Astrocyte (in vitro differentiated cells and primary cell): Measurements from ENCODE around the gene SNX10. TPM values are rescaled to one million over a fixed set of nuclear protein-coding genes. Genes with fewer than 3 reads are reported as not detected.

Source experiments
- DNase-seq: peaks from one replicate; pipeline ENCODE4 v3.0.0-alpha.2; 2010; ENCODE audit warnings: low read depth
- FAIRE-seq: peaks from 2 replicates; lab custom pipeline; 2011; peaks lifted over from hg19 to GRCh38; lab: Jason Lieb, UNC
- H2AFZ ChIP-seq: 2 replicates; pipeline ENCODE4 v1.6.0; 2012; ENCODE audit warnings: low read depth, low read length, inconsistent platforms
- H3K27ac ChIP-seq: 2 replicates; pipeline ENCODE4 v1.5.1; 2011; ENCODE audit warnings: low read depth, low read length, inconsistent platforms
- H3K27me3 ChIP-seq: 2 replicates; pipeline ENCODE4 v1.6.0; 2011; ENCODE audit warnings: low read length, inconsistent platforms; ENCODE audit not compliant: insufficient read depth
- H3K36me3 ChIP-seq: 2 replicates; pipeline ENCODE4 v1.5.1; 2011; ENCODE audit warnings: low read length, inconsistent platforms; ENCODE audit not compliant: insufficient read depth
- H3K4me1 ChIP-seq: 2 replicates; pipeline ENCODE4 v1.5.1; 2011; ENCODE audit warnings: low read length, inconsistent platforms; ENCODE audit not compliant: insufficient read depth
- H3K4me2 ChIP-seq: 2 replicates; pipeline ENCODE4 v1.6.0; 2012; ENCODE audit warnings: low read length, inconsistent platforms
- H3K4me3 ChIP-seq: 2 replicates; pipeline ENCODE4 v1.5.1; 2011; ENCODE audit warnings: low read depth, mild to moderate bottlenecking, low read length, inconsistent platforms; ENCODE audit not compliant: insufficient read depth
- H3K79me2 ChIP-seq: 2 replicates; pipeline ENCODE4 v1.6.0; 2012; ENCODE audit warnings: mild to moderate bottlenecking, low read length, inconsistent platforms; ENCODE audit not compliant: insufficient read depth
- H3K9ac ChIP-seq: 2 replicates; pipeline ENCODE4 v1.6.0; 2012; ENCODE audit warnings: mild to moderate bottlenecking, low read length, inconsistent platforms
- H3K9me3 ChIP-seq: 2 replicates; pipeline ENCODE4 v1.5.1; 2012; ENCODE audit warnings: low read depth, mild to moderate bottlenecking, low read length, inconsistent platforms; ENCODE audit not compliant: insufficient read depth
- H4K20me1 ChIP-seq: 2 replicates; pipeline ENCODE4 v1.6.0; 2012; ENCODE audit warnings: low read length, inconsistent platforms; ENCODE audit not compliant: insufficient read depth
- H3K27ac Mint-ChIP-seq: one replicate; pipeline ENCODE4 v1.8.0; 2021; ENCODE audit warnings: mild to moderate bottlenecking, mixed read lengths; ENCODE audit not compliant: unreplicated experiment
- H3K27me3 Mint-ChIP-seq: one replicate; pipeline ENCODE4 v1.8.0; 2021; ENCODE audit warnings: low read depth, mixed read lengths; ENCODE audit not compliant: unreplicated experiment
- H3K36me3 Mint-ChIP-seq: one replicate; pipeline ENCODE4 v1.8.0; 2021; ENCODE audit warnings: low read depth, mixed read lengths; ENCODE audit not compliant: unreplicated experiment
- H3K4me1 Mint-ChIP-seq: one replicate; pipeline ENCODE4 v1.8.0; 2021; ENCODE audit warnings: low read depth, mixed read lengths; ENCODE audit not compliant: unreplicated experiment
- H3K4me3 Mint-ChIP-seq: one replicate; pipeline ENCODE4 v1.8.0; 2021; ENCODE audit warnings: mild to moderate bottlenecking, moderate library complexity, mixed read lengths; ENCODE audit not compliant: unreplicated experiment
- H3K9me3 Mint-ChIP-seq: one replicate; pipeline ENCODE4 v1.8.0; 2021; ENCODE audit warnings: mild to moderate bottlenecking, mixed read lengths; ENCODE audit not compliant: unreplicated experiment
- EZH2 ChIP-seq: IDR thresholded peaks from 2 replicates; pipeline ENCODE4 v1.6.1; 2012; ENCODE audit warnings: mild to moderate bottlenecking, low read length, inconsistent platforms; ENCODE audit not compliant: insufficient read depth
- total RNA-seq: library from RNA; stranded (reverse); gene quantifications from 2 replicates; pipeline ENCODE4 v1.2.1, GENCODE V29; 2021
- TF ChIP-seq, protein P1 (sequence below): IDR thresholded peaks from 2 replicates; pipeline ENCODE4 v1.5.1; 2011; ENCODE audit warnings: low read depth, mild to moderate bottlenecking, inconsistent platforms, low read length, moderate library complexity; ENCODE audit not compliant: insufficient read depth

SNX10 gene
- total RNA-seq, 1 donor from 2014 or later: 5.4 TPM

DNA sequence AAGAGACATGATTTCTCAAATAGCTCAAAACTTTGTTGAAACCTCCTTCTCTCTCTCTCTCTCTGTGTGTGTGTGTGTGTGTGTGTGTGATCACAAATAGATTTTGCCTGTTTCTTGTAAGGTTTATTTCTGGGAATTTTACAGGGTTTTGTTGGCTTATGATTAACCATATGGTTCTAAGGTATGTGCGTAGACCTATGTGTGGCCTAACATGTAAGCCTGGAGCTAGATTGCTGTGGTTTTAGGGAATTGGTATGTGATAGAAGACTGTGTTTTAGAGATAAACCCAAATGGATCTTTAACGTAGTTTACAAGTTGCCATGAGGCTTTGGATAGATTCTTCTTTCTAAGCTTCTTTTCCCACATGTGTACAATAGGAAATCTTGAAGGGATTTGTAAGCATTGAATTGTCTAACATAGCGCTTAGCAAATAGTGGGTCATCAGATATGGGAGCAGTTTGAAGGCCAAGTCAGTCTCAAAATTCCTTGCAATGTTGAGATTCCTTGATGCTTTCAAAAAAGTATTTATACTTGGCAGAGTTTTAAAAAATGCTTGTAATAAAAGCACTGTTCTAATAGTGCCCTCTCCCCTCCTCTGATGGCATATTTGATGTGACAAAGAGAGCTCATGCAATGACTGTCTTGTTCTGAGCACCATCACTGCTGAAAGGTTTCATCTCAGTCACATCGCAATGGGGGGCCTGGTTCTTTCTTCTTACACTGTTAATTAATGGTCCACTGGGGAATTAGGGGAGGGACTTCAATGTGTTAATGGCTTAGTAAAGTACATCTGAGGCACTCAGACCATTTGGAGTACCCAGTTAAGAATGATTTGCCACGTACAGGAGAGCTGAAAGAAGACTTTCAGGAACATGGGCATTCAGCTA lies 118.2 kb downstream of the SNX10 start:
- Histone ChIP-seq H3K4me2 (no peak overlapping the region), H3K27ac (no peak overlapping the region)
- peaks cover 2% of the 10 kb centered on the region for H3K9me3 Mint-ChIP-seq

DNA sequence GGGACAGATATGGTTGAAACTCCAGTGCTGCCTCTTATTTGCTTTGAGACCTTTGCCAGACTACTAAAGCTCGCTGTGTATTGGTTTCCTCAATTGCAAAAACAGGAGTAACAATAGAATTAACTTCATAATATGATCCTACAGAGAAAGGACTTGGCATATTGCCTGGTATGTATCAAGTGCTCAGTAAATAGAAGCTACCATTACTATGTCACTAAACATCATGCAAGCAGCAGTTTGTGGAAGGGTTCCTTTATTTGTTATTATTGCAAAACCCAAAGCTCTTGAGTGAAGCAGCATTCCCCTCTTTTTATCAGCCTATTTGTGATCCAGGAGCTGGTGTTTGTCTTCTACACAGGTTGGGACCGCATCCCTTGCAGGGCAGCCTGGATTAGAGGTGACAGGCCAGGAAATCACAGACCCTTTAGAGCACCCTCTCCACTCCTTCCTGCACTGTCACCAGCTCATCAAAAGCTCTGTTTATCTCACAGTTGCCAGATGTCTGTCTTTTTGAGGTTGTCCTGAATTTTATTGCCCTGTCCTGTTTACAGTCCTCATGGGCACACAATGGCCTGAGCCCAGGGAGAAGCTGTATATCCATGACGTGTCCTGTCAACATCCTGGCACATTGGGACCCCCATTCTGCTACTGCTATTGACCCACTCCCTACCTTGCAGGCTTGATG lies 121.5 kb downstream of the SNX10 start:
- Mint-ChIP-seq H3K4me3 (no peak overlapping the region), H3K27me3 (peaks cover 8% of the 10 kb centered on the region), H3K4me1 (peaks cover 14% of the 10 kb centered on the region), H3K27ac (no peak overlapping the region), H3K36me3 (no peaks in the 10 kb centered on the region), H3K9me3 (no peaks in the 10 kb centered on the region)
- no peak for TF ChIP-seq EZH2
- TF ChIP-seq, protein P1, sequence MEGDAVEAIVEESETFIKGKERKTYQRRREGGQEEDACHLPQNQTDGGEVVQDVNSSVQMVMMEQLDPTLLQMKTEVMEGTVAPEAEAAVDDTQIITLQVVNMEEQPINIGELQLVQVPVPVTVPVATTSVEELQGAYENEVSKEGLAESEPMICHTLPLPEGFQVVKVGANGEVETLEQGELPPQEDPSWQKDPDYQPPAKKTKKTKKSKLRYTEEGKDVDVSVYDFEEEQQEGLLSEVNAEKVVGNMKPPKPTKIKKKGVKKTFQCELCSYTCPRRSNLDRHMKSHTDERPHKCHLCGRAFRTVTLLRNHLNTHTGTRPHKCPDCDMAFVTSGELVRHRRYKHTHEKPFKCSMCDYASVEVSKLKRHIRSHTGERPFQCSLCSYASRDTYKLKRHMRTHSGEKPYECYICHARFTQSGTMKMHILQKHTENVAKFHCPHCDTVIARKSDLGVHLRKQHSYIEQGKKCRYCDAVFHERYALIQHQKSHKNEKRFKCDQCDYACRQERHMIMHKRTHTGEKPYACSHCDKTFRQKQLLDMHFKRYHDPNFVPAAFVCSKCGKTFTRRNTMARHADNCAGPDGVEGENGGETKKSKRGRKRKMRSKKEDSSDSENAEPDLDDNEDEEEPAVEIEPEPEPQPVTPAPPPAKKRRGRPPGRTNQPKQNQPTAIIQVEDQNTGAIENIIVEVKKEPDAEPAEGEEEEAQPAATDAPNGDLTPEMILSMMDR: no peak
- Histone ChIP-seq H3K36me3 (no peaks in the 10 kb centered on the region), H3K4me1 (no peaks in the 10 kb centered on the region), H4K20me1 (no peaks in the 10 kb centered on the region), H3K9me3 (no peaks in the 10 kb centered on the region), H3K9ac (no peak overlapping the region), H3K79me2 (no peaks in the 10 kb centered on the region), H3K27me3 (no peaks in the 10 kb centered on the region), H3K27ac (no peak overlapping the region), H3K4me3 (no peak overlapping the region), H3K4me2 (no peak overlapping the region), H2AFZ (no peak overlapping the region)
- no peak for FAIRE-seq
- no peak for DNase-seq

More for the DNA sequence above, 118.2 kb downstream of the SNX10 start:
- Histone ChIP-seq H3K9me3 (no peaks in the 10 kb centered on the region), H2AFZ (no peak overlapping the region), H3K9ac (no peak overlapping the region), H3K36me3 (no peaks in the 10 kb centered on the region), H4K20me1 (no peaks in the 10 kb centered on the region), H3K27me3 (no peaks in the 10 kb centered on the region), H3K4me3 (no peak overlapping the region), H3K4me1 (no peaks in the 10 kb centered on the region), H3K79me2 (no peaks in the 10 kb centered on the region)
- Mint-ChIP-seq H3K4me3 (no peak overlapping the region), H3K27ac (peak overlapping the region; percentile 63), H3K27me3 (peaks cover 8% of the 10 kb centered on the region), H3K36me3 (no peaks in the 10 kb centered on the region), H3K4me1 (peaks cover 8% of the 10 kb centered on the region)
- TF ChIP-seq EZH2: no peak
- TF ChIP-seq, protein P1: no peak
- DNase-seq (no peak), FAIRE-seq (no peak)
